Endothelial cell of umbilical vein (primary cell): ENCODE measurements around the gene MAN2A1. TPM values are rescaled to one million over a fixed set of nuclear protein-coding genes. Genes with fewer than 3 reads are reported as not detected.

Source experiments
- BruUV-seq: library from RNA; stranded (reverse); fragments of 400-500 nt; replicated peaks from 2 replicates; lab custom pipeline; 2021; lab: Mats Ljungman, UMichigan
- CTCF ChIA-PET: fragments of 300-600, 350-600 bp; sonication (Branson Sonifier 250); formaldehyde crosslinking; loops from one replicate; lab custom pipeline; 2021; ENCODE audit warnings: antibody characterized with exemption, inconsistent platforms; lab: Charles Lee
- POLR2A ChIA-PET: fragments of 300-600, 350-600 bp; sonication (Branson Sonifier 250); formaldehyde crosslinking; loops from one replicate; lab custom pipeline; 2021; ENCODE audit warnings: antibody characterized with exemption, inconsistent platforms; lab: Charles Lee
- DNase-seq: peaks from one replicate; pipeline ENCODE4 v3.0.0-alpha.2; 2011; ENCODE audit warnings: low read depth, low spot score
- FAIRE-seq: peaks from 2 replicates; lab custom pipeline; 2011; peaks lifted over from hg19 to GRCh38; lab: Jason Lieb, UNC
- H2AFZ ChIP-seq: 2 replicates; pipeline ENCODE4 v1.6.0; 2012; ENCODE audit warnings: low read depth, low read length, control low read depth, inconsistent platforms
- H3K27ac ChIP-seq: 2 replicates; pipeline ENCODE4 v1.5.1; 2011; ENCODE audit warnings: low read depth, mild to moderate bottlenecking, control low read depth, low read length, moderate library complexity; ENCODE audit not compliant: insufficient read depth
- H3K27me3 ChIP-seq, 2 experiments: 2 replicates each; pipeline versions ENCODE4 v1.6.0 to v1.6.1; 2011; ENCODE audit warnings: low read length in 2 of 2, mixed read lengths in 1 of 2; ENCODE audit not compliant: control insufficient read depth in 2 of 2, insufficient read depth in 2 of 2
- H3K36me3 ChIP-seq, 2 experiments: 2 replicates in 1 of 2; 3 replicates in 1 of 2; pipeline ENCODE4 v1.5.1; 2011; ENCODE audit warnings: low read length in 2 of 2, mild to moderate bottlenecking in 1 of 2, moderate library complexity in 1 of 2; ENCODE audit not compliant: control insufficient read depth in 2 of 2, insufficient read depth in 2 of 2; ENCODE audit errors: extremely low read depth in 1 of 2
- H3K4me1 ChIP-seq: 3 replicates; pipeline ENCODE4 v1.5.1; 2011; ENCODE audit warnings: mild to moderate bottlenecking, low read length; ENCODE audit not compliant: control insufficient read depth, insufficient read depth; ENCODE audit errors: extremely low read depth
- H3K4me2 ChIP-seq: 2 replicates; pipeline ENCODE4 v1.6.1; 2011; ENCODE audit warnings: low read length, control low read depth, mixed read lengths; ENCODE audit not compliant: insufficient read depth
- H3K4me3 ChIP-seq, 3 experiments: fragments of 200-600 bp in 1 of 3; sonication (generic), shearing (Covaris generic) in 1 of 3; replicated peaks in 1 of 3; 2 replicates each; pipeline ENCODE4 v1.5.1; 2011 to 2016; ENCODE audit warnings: control low read depth in 3 of 3, low read length in 3 of 3, mild to moderate bottlenecking in 2 of 3, inconsistent platforms in 1 of 3, low read depth in 1 of 3, moderate library complexity in 1 of 3; ENCODE audit not compliant: insufficient read depth in 1 of 3
- H3K79me2 ChIP-seq: 2 replicates; pipeline ENCODE4 v1.6.0; 2012; ENCODE audit warnings: low read length, inconsistent platforms; ENCODE audit not compliant: control insufficient read depth, insufficient read depth
- H3K9ac ChIP-seq: replicated peaks from 2 replicates; pipeline ENCODE3; 2011; ENCODE audit warnings: low read length, control low read depth; ENCODE audit not compliant: insufficient read depth; ENCODE audit errors: extremely low read depth
- H3K9me1 ChIP-seq: replicated peaks from 3 replicates; pipeline ENCODE4 v1.6.0; 2011; ENCODE audit warnings: mild to moderate bottlenecking, low read length; ENCODE audit not compliant: control insufficient read depth, insufficient read depth; ENCODE audit errors: extremely low read depth
- H3K9me3 ChIP-seq: replicated peaks from 2 replicates; pipeline ENCODE4 v1.5.1; 2012; ENCODE audit warnings: low read length, inconsistent platforms; ENCODE audit not compliant: control insufficient read depth, insufficient read depth
- H4K20me1 ChIP-seq: replicated peaks from 2 replicates; pipeline ENCODE3; 2011; ENCODE audit warnings: mild to moderate bottlenecking, low read length; ENCODE audit not compliant: control insufficient read depth, insufficient read depth; ENCODE audit errors: extremely low read depth
- CTCF ChIP-seq, 2 donors: IDR thresholded peaks; 1 replicate in 1 of 2; 2 replicates in 1 of 2; pipeline ENCODE4 v1.5.1; 2011; ENCODE audit warnings: low read length in 2 of 2, mild to moderate bottlenecking in 2 of 2, moderate library complexity in 2 of 2, control low read depth in 1 of 2, inconsistent platforms in 1 of 2, low read depth in 1 of 2; ENCODE audit not compliant: insufficient read depth in 1 of 2; ENCODE audit errors: extremely low read depth in 1 of 2
- EZH2 ChIP-seq: IDR thresholded peaks from 2 replicates; pipeline ENCODE4 v1.6.1; 2012; ENCODE audit warnings: borderline replicate concordance, low read depth, mild to moderate bottlenecking, moderate library complexity, low read length, inconsistent platforms; ENCODE audit not compliant: severe bottlenecking
- FOS ChIP-seq: IDR thresholded peaks from 2 replicates; pipeline ENCODE4 v1.6.1; 2011; ENCODE audit warnings: mild to moderate bottlenecking, low read length, moderate library complexity, borderline replicate concordance; ENCODE audit not compliant: insufficient read depth
- GATA2 ChIP-seq: IDR thresholded peaks from 2 replicates; pipeline ENCODE4 v1.7.0; 2011; ENCODE audit warnings: low read depth, mild to moderate bottlenecking, moderate library complexity, mixed read lengths, low read length; ENCODE audit not compliant: insufficient read length, insufficient read depth
- JUN ChIP-seq: IDR thresholded peaks from 2 replicates; pipeline ENCODE4 v1.6.1; 2011; ENCODE audit warnings: borderline replicate concordance, low read depth; ENCODE audit not compliant: insufficient read length, insufficient read depth
- MAX ChIP-seq: IDR thresholded peaks from 2 replicates; pipeline ENCODE4 v1.6.1; 2011; ENCODE audit not compliant: insufficient read depth, insufficient read length
- MYC ChIP-seq: IDR thresholded peaks from one replicate; pipeline ENCODE4 v1.6.1; 2011; ENCODE audit warnings: mild to moderate bottlenecking, low read depth, low read length
- POLR2A ChIP-seq: IDR thresholded peaks from 2 replicates; pipeline ENCODE4 v1.6.1; 2012; ENCODE audit warnings: low read depth, mild to moderate bottlenecking, control low read depth, low read length
- POLR2AphosphoS5 ChIP-seq: IDR thresholded peaks from 2 replicates; pipeline ENCODE4 v1.6.1; 2012; ENCODE audit warnings: low read depth, mild to moderate bottlenecking, control low read depth, low read length, moderate library complexity; ENCODE audit not compliant: insufficient read depth
- dilution Hi-C: fragments of 300-500 bp; cut with MboI; formaldehyde crosslinking; loops from one replicate; pipeline ENCODE4 v1.15.0; 2019; ENCODE audit warnings: low sequenced_read_pairs; ENCODE audit not compliant: extremely low pct_ligation_motif_present
- intact Hi-C: fragments of 100-400 bp; cut with micrococcal nuclease; formaldehyde crosslinking; loops from one replicate; pipeline ENCODE4 v1.10.0; 2022
- polyA plus RNA-seq, 4 experiments: library from polyadenylated mRNA; depleted of rRNA in 3 of 4; stranded (reverse) in 3 of 4; unstranded in 1 of 4; fragments of >200 nt; gene quantifications; 2 replicates each; pipeline versions ENCODE4 v1.2.1 to v1.2.3, GENCODE V29; 2011 to 2012; ENCODE audit warnings: missing spikeins in 1 of 4
- total RNA-seq: library from RNA; stranded (reverse); gene quantifications from 2 replicates; pipeline ENCODE4 v1.2.3, GENCODE V29; 2021

The MAN2A1 gene
- total and polyA plus RNA-seq, 2 donors (not counting 3 experiments of a cell fraction or from before 2014, with no cell fraction given): 20.8 to 54.8 TPM

GRCh38 chr5:109674596-109674995 is 15.1 kb upstream of the MAN2A1 start:
- Histone ChIP-seq H2AFZ (no peak overlapping the region), H3K79me2 (no peaks in the 10 kb centered on the region), H3K9me1 (no peaks in the 10 kb centered on the region), H3K4me1 (no peaks in the 10 kb centered on the region), H3K4me2 (no peak overlapping the region), H4K20me1 (no peaks in the 10 kb centered on the region), H3K27me3 (peaks cover 2 to 3% of the 10 kb centered on the region in 2 experiments), H3K9ac (no peak overlapping the region), H3K9me3 (no peaks in the 10 kb centered on the region), H3K27ac (no peak overlapping the region), H3K4me3 (no peak overlapping the region), H3K36me3 (no peaks in the 10 kb centered on the region)
- no peak for DNase-seq
- POLR2A ChIA-PET: no interaction called here
- TF ChIP-seq GATA2 (no peak), MAX (no peak), EZH2 (no peak), FOS (no peak), CTCF (IDR thresholded peaks at IDR 0.05; ENCODE audit: extremely low read depth in 1 of 2, insufficient read depth in 1 of 2, low read depth in 1 of 2, low read length in 2 of 2) (no peak), POLR2AphosphoS5 (no peak), POLR2A (no peak), MYC (no peak), JUN (no peak)
- CTCF ChIA-PET: no interaction called here
- intact Hi-C loops (no loop called here), dilution Hi-C loops (no loop called here)
- no TSS peak for BruUV-seq
- FAIRE-seq: no peak
